ENCODE results near the gene SNAPC1. TPM values are rescaled to one million over a fixed set of nuclear protein-coding genes. Genes with fewer than 3 reads are reported as not detected.

Gene SNAPC1
- polyA plus RNA-seq = 5.2 TPM

GRCh38 chr14:61761959-61762786 lies at the start of gene SNAPC1:
Gene SNAPC1, plus strand, starts transcription at chr14:61762420. Its CDS starts 41 bp downstream, at chr14:61762461.
- no peaks in the 10 kb centered on the region for H3K27me3 Mint-ChIP-seq
- no peaks in the 10 kb centered on the region for H3K9me3 Mint-ChIP-seq
- peak within 1 kb of the TSS; percentile 94 to 98 (median 94) for H3K27ac Mint-ChIP-seq
- H3K4me1 Mint-ChIP-seq = peaks cover 27 to 30% (median 30%) of the 10 kb centered on the region in 3 donors
- peaks cover 7% of the 10 kb centered on the region for H3K36me3 Mint-ChIP-seq
- H3K4me3 Mint-ChIP-seq = peak within 1 kb of the TSS; percentile 92 to 98 (median 98)

DNA sequence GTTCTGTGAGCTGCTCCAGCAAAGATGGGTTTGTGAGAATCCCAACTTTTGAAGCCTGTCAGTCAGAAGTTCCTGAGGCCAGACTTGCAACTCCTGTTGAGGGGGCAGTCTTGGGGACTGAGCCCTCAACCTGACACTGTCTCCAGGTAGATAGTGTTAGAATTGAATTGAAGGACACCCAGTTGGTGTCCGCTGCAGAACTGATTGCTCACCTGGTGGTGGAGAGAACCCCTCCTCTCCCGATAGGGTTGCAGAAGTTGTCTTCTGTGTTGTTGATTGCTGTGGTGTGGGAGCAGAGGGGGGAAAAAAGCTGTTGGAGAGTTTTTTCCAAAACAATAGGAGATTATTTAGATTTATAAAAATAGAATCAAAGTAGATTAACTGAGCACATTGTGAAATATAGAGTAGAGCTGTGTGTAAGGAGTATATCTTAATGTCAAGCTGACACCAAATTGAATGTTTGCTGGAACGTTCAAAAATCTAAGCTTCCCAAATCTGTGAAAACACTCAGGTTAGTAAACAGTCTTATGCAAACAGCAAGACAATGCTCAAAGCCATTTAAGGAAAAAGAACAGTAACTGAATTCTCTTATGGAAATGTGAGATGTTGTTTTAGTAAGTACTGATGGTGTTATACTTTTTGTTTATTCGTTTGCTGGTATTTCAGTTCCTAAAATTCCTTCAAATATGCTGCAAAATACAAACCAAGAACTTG lies 48.3 kb upstream of the SNAPC1 start:
- peak overlapping the region in 1 of 4 donors; percentile 70 for H3K4me3 Mint-ChIP-seq
- peak overlapping the region; percentile 10 to 32 (median 31) for H3K27ac Mint-ChIP-seq

GRCh38 chr14:61716956-61717355 lies 45.3 kb upstream of the SNAPC1 start:
- Mint-ChIP-seq H3K9me3 (no peaks in the 10 kb centered on the region), H3K27ac (peak overlapping the region in 2 of 3 donors; percentile 89 to 91), H3K36me3 (no peaks in the 10 kb centered on the region), H3K4me3 (peak overlapping the region in 3 of 4 donors; percentile 24 to 78 (median 35)), H3K4me1 (peaks cover 56 to 72% (median 63%) of the 10 kb centered on the region in 3 donors), H3K27me3 (no peaks in the 10 kb centered on the region)

More for the DNA sequence above, 48.3 kb upstream of the SNAPC1 start:
- no peaks in the 10 kb centered on the region for H3K27me3 Mint-ChIP-seq
- no peaks in the 10 kb centered on the region for H3K36me3 Mint-ChIP-seq
- no peaks in the 10 kb centered on the region for H3K9me3 Mint-ChIP-seq
- H3K4me1 Mint-ChIP-seq = peaks cover 58 to 72% (median 70%) of the 10 kb centered on the region in 3 donors

DNA sequence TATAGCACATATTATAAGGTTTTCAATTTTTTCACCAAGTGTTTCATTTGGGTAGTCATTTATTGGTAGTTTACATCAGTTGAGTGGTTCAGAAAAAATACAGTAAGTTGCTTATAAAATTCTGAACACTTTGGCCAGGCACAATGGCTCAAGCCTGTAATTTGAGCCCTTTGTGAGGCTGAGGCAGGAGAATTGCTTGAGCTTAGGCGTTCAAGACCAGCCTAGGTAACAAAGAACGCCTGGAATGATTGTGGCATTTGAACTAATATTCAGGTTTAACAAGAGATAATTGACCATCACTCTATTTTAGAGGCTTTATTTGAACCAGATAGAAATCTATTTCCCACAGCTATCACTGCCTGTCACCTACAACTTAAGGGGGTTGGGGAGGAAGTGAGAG lies 44.2 kb upstream of the SNAPC1 start:
- Mint-ChIP-seq H3K27me3 (no peaks in the 10 kb centered on the region), H3K4me1 (peaks cover 46 to 62% (median 54%) of the 10 kb centered on the region in 3 donors), H3K4me3 (peak overlapping the region in 2 of 4 donors; percentile 73 to 78), H3K27ac (peak overlapping the region in 2 of 3 donors; percentile 88 to 91), H3K9me3 (no peaks in the 10 kb centered on the region), H3K36me3 (no peaks in the 10 kb centered on the region)

GRCh38 chr14:61719344-61720293 lies 42.6 kb upstream of the SNAPC1 start:
- Mint-ChIP-seq H3K4me3 (peak overlapping the region; percentile 54 to 87 (median 70)), H3K9me3 (no peaks in the 10 kb centered on the region), H3K27me3 (no peaks in the 10 kb centered on the region), H3K4me1 (peaks cover 42 to 55% (median 54%) of the 10 kb centered on the region in 3 donors), H3K36me3 (peaks cover 5% of the 10 kb centered on the region), H3K27ac (peak overlapping the region; percentile 88 to 97 (median 91))

GRCh38 chr14:61720294-61720661 lies 41.9 kb upstream of the SNAPC1 start:
- H3K9me3 Mint-ChIP-seq = no peaks in the 10 kb centered on the region
- H3K36me3 Mint-ChIP-seq = peaks cover 10% of the 10 kb centered on the region
- H3K27me3 Mint-ChIP-seq = no peaks in the 10 kb centered on the region
- H3K4me1 Mint-ChIP-seq = peaks cover 47 to 57% (median 55%) of the 10 kb centered on the region in 3 donors
- H3K4me3 Mint-ChIP-seq = peak overlapping the region; percentile 54 to 87 (median 70)
- H3K27ac Mint-ChIP-seq = peak overlapping the region; percentile 88 to 97 (median 91)

GRCh38 chr14:61720741-61721140 lies 41.5 kb upstream of the SNAPC1 start:
- Mint-ChIP-seq H3K4me1 (peaks cover 47 to 54% (median 52%) of the 10 kb centered on the region in 3 donors), H3K27me3 (no peaks in the 10 kb centered on the region), H3K36me3 (peaks cover 10% of the 10 kb centered on the region), H3K27ac (peak overlapping the region; percentile 88 to 97 (median 91)), H3K4me3 (peak overlapping the region in 1 of 4 donors; percentile 87), H3K9me3 (no peaks in the 10 kb centered on the region)

DNA sequence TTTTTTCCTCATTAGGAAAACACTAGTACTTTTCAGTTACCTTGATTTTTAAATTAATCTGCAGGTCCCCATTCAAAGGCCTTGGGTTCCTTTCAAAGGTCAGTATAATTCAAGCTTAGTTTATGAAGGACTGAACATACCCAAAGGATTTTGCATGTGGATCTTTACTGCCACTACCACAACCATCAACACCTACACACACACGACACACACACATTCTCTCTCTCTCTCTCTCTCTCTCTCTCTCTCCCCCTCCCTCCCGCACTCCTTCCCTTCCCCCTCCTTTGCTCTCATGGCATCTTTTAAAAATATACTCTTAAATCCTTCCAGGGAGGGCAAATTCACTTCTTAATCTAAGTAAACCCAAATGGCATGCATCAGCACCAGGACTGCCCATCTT lies 38.1 kb upstream of the SNAPC1 start:
- Mint-ChIP-seq H3K9me3 (no peaks in the 10 kb centered on the region), H3K27ac (peak overlapping the region in 1 of 3 donors; percentile 64), H3K4me1 (peaks cover 45 to 51% (median 50%) of the 10 kb centered on the region in 3 donors)

GRCh38 chr14:61726778-61727658 lies 35.2 kb upstream of the SNAPC1 start:
- peak overlapping the region; percentile 43 to 63 (median 58) for H3K27ac Mint-ChIP-seq
- peaks cover 46 to 47% (median 47%) of the 10 kb centered on the region in 3 donors for H3K4me1 Mint-ChIP-seq
- H3K36me3 Mint-ChIP-seq = peaks cover 21% of the 10 kb centered on the region
- H3K9me3 Mint-ChIP-seq = no peaks in the 10 kb centered on the region
- peak overlapping the region in 1 of 4 donors; percentile 73 for H3K4me3 Mint-ChIP-seq
- no peaks in the 10 kb centered on the region for H3K27me3 Mint-ChIP-seq

More for the DNA sequence above, 38.1 kb upstream of the SNAPC1 start:
- H3K36me3 Mint-ChIP-seq = peaks cover 21% of the 10 kb centered on the region
- no peak overlapping the region for H3K4me3 Mint-ChIP-seq
- H3K27me3 Mint-ChIP-seq = no peaks in the 10 kb centered on the region

- Mint-ChIP-seq H3K4me3 (no peak overlapping the region), H3K9me3 (no peaks in the 10 kb centered on the region)
These were observed 31.4 kb upstream of the SNAPC1 start for GRCh38 chr14:61730756-61731373.

GRCh38 chr14:61733972-61734371 lies 28.2 kb upstream of the SNAPC1 start:
- H3K9me3 Mint-ChIP-seq = no peaks in the 10 kb centered on the region
- peaks cover 17 to 24% (median 21%) of the 10 kb centered on the region in 3 donors for H3K4me1 Mint-ChIP-seq
- H3K27ac Mint-ChIP-seq = peak overlapping the region in 1 of 3 donors; percentile 29
- peaks cover 15% of the 10 kb centered on the region for H3K36me3 Mint-ChIP-seq
- no peak overlapping the region for H3K4me3 Mint-ChIP-seq
- no peaks in the 10 kb centered on the region for H3K27me3 Mint-ChIP-seq

More at GRCh38 chr14:61730756-61731373, 31.4 kb upstream of the SNAPC1 start:
- Mint-ChIP-seq H3K36me3 (peaks cover 19% of the 10 kb centered on the region), H3K4me1 (peaks cover 34 to 40% (median 35%) of the 10 kb centered on the region in 3 donors), H3K27me3 (no peaks in the 10 kb centered on the region), H3K27ac (peak overlapping the region; percentile 21 to 76 (median 64))

DNA sequence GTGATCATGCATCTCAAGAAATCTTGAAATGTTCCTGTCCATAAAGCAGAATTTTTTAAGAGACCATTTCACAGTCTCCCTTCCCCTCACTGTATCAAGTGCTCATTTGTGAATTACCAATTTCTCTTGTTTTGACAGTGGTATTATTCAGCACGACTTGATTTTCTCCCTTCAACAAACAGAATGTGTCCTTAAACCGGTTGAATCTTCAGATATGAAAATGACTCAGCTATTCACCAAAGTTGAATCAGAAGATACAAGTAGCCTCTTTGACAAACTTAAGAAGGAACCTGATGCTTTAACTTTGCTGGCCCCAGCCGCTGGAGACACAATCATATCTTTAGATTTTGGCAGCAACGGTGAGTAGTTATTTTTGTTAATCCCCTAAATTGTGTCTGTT lies 25.5 kb upstream of the SNAPC1 start:
- no peaks in the 10 kb centered on the region for H3K27me3 Mint-ChIP-seq
- peaks cover 3 to 19% (median 7%) of the 10 kb centered on the region in 3 donors for H3K4me1 Mint-ChIP-seq
- H3K9me3 Mint-ChIP-seq = no peaks in the 10 kb centered on the region
- H3K27ac Mint-ChIP-seq = peak overlapping the region in 1 of 3 donors; percentile 67
- peaks cover 15% of the 10 kb centered on the region for H3K36me3 Mint-ChIP-seq
- no peak overlapping the region for H3K4me3 Mint-ChIP-seq

- peaks cover 3 to 19% (median 7%) of the 10 kb centered on the region in 3 donors for H3K4me1 Mint-ChIP-seq
- H3K36me3 Mint-ChIP-seq = peaks cover 15% of the 10 kb centered on the region
- H3K27me3 Mint-ChIP-seq = no peaks in the 10 kb centered on the region
- no peak overlapping the region for H3K4me3 Mint-ChIP-seq
- no peaks in the 10 kb centered on the region for H3K9me3 Mint-ChIP-seq
- H3K27ac Mint-ChIP-seq = peak overlapping the region in 1 of 3 donors; percentile 88
These were observed 24.3 kb upstream of the SNAPC1 start for GRCh38 chr14:61737915-61738314.

Data from IgD-negative memory B cell (primary cell).